ENCODE results near the gene SPATA2L.
"Not testable (repeated sequence)": the region's sequence is repeated elsewhere in the genome, so short reads cannot be mapped to it uniquely, and the experiment has no call there.

GRCh38 chr16:89689621-89690020, 11.9 kb downstream of the SPATA2L start:
- TF ChIP-seq CTCF (IDR thresholded peaks at IDR 0.05 in 2 of 3, conservative IDR thresholded peaks at IDR 0.05 in 1 of 3; ENCODE audit: control insufficient read depth in 2 of 3, extremely low read depth in 1 of 3, insufficient read depth in 1 of 3, low read depth in 3 of 3, low read length in 3 of 3); CEBPB (IDR thresholded peaks at IDR 0.05; ENCODE audit: borderline replicate concordance in 1 of 2, low read depth in 2 of 2, low read length in 2 of 2): not testable (repeated sequence)
